ENCODE measurements around the gene TGFBR3L.
A peak's percentile ranks its signal among the peaks of the same experiment; 100 is the strongest.

Gene TGFBR3L

GRCh38 chr19:7914598-7915045 lies at the start of gene TGFBR3L:
TSS of gene TGFBR3L (plus strand) at chr19:7914830.
- DNase-seq = no peak

- DNase-seq = no peak
These were observed 49.2 kb upstream of the TGFBR3L start for GRCh38 chr19:7865262-7865911.

GRCh38 chr19:7866399-7867091 lies 48.1 kb upstream of the TGFBR3L start:
- DNase-seq = no peak

GRCh38 chr19:7867092-7867844 lies 47.4 kb upstream of the TGFBR3L start:
- no peak for DNase-seq

- peak in 1 of 2 experiments; percentile 28 for DNase-seq
These were observed 46.3 kb upstream of the TGFBR3L start for GRCh38 chr19:7868326-7868670.

GRCh38 chr19:7868671-7869452 lies 45.8 kb upstream of the TGFBR3L start:
- DNase-seq = peak; percentile 81

GRCh38 chr19:7869453-7869909 lies 45.1 kb upstream of the TGFBR3L start:
- peak; percentile 78 to 80 for DNase-seq

- DNase-seq = peak; percentile 46 to 49
These were observed 44.6 kb upstream of the TGFBR3L start for GRCh38 chr19:7869910-7870511.

GRCh38 chr19:7870571-7871436 lies 43.8 kb upstream of the TGFBR3L start:
- DNase-seq = peak; percentile 30

- peak; percentile 66 to 78 for DNase-seq
These were observed 43.0 kb upstream of the TGFBR3L start for GRCh38 chr19:7871437-7872305.

GRCh38 chr19:7872306-7873204 lies 42.1 kb upstream of the TGFBR3L start:
- no peak for DNase-seq

- no peak for DNase-seq
These were observed 41.1 kb upstream of the TGFBR3L start for GRCh38 chr19:7873304-7874075.

- DNase-seq = no peak
These were observed 40.3 kb upstream of the TGFBR3L start, which contains the start of gene PRR36 for GRCh38 chr19:7874076-7874896. TSS of gene PRR36 (minus strand) at chr19:7874390. CDS start at chr19:7873689, 701 bp downstream.

- DNase-seq = no peak
These were observed 39.7 kb upstream of the TGFBR3L start for GRCh38 chr19:7874897-7875273.

GRCh38 chr19:7877249-7877836 lies 37.3 kb upstream of the TGFBR3L start:
- DNase-seq = no peak

GRCh38 chr19:7879111-7879807 lies 35.4 kb upstream of the TGFBR3L start:
- no peak for DNase-seq
